Fibroblast of lung (primary cell): ENCODE measurements around the gene COL9A1.

ENCODE experiments used
- EZH2 ChIP-seq: IDR thresholded peaks from 2 replicates; pipeline ENCODE4 v1.5.1; 2012; ENCODE audit warnings: low read length, control low read depth, mild to moderate bottlenecking; ENCODE audit errors: missing control alignments
- TF ChIP-seq, protein P1 (sequence below), 2 donors: IDR thresholded peaks in 1 of 2; conservative IDR thresholded peaks in 1 of 2; 1 replicate in 1 of 2; 2 replicates in 1 of 2; pipeline ENCODE4 v1.5.1; 2011 to 2012; ENCODE audit warnings: low read length in 2 of 2, control low read depth in 1 of 2, inconsistent platforms in 1 of 2, low read depth in 1 of 2, mild to moderate bottlenecking in 1 of 2

DNA sequence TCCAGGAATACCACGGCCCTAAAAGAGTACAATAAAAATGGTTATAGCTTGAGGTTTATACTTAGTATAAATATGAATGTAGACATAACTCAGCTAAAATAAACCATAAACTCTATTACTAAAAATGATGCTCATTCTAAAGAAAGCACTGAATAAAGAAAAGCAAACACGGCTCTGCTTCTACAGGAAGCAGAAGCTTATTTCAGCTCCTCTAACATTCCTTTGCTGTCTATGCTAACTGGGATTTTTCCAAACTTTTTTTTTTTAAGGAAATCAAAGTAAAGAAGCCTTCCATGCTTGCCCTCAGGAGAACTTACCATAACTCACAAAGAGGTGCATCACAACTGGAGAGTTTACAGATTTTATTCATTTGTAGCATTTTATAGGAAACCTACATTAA is 30.8 kb downstream of the COL9A1 start:
- TF ChIP-seq, protein P1, sequence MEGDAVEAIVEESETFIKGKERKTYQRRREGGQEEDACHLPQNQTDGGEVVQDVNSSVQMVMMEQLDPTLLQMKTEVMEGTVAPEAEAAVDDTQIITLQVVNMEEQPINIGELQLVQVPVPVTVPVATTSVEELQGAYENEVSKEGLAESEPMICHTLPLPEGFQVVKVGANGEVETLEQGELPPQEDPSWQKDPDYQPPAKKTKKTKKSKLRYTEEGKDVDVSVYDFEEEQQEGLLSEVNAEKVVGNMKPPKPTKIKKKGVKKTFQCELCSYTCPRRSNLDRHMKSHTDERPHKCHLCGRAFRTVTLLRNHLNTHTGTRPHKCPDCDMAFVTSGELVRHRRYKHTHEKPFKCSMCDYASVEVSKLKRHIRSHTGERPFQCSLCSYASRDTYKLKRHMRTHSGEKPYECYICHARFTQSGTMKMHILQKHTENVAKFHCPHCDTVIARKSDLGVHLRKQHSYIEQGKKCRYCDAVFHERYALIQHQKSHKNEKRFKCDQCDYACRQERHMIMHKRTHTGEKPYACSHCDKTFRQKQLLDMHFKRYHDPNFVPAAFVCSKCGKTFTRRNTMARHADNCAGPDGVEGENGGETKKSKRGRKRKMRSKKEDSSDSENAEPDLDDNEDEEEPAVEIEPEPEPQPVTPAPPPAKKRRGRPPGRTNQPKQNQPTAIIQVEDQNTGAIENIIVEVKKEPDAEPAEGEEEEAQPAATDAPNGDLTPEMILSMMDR (conservative IDR thresholded peaks at IDR 0.05 in 1 of 2, IDR thresholded peaks at IDR 0.05 in 1 of 2; ENCODE audit: low read depth in 1 of 2, low read length in 2 of 2), result no peak
- TF ChIP-seq EZH2, result no peak
